Suprapubic skin (tissue), 4 donors: ENCODE results near the gene CSMD2. TPM values are rescaled to one million over a fixed set of nuclear protein-coding genes. Genes with fewer than 3 reads are reported as not detected.
"Not testable (repeated sequence)": the region's sequence is repeated elsewhere in the genome, so short reads cannot be mapped to it uniquely, and the experiment has no call there.

Experiments used
- DNase-seq, 2 donors: peaks; one replicate each; pipeline ENCODE4 v3.0.0-alpha.2; 2019; ENCODE audit warnings: low spot score in 2 of 2
- H3K27ac ChIP-seq: fragments of 200-600 bp; sonication (generic); one replicate; pipeline ENCODE4 v1.5.1; 2019
- H3K27me3 ChIP-seq: fragments of 200-600 bp; sonication (generic); one replicate; pipeline ENCODE4 v1.5.1; 2019
- H3K36me3 ChIP-seq: fragments of 200-600 bp; sonication (generic); one replicate; pipeline ENCODE4 v1.5.1; 2019
- H3K4me1 ChIP-seq: fragments of 200-600 bp; sonication (generic); one replicate; pipeline ENCODE4 v1.5.1; 2019
- H3K4me3 ChIP-seq: fragments of 200-600 bp; sonication (generic); one replicate; pipeline ENCODE4 v1.5.1; 2019; ENCODE audit warnings: mild to moderate bottlenecking
- H3K9me3 ChIP-seq: fragments of 200-600 bp; sonication (generic); one replicate; pipeline ENCODE4 v1.5.1; 2019
- EP300 ChIP-seq: sonication (generic); formaldehyde crosslinking; IDR thresholded peaks from one replicate; pipeline ENCODE4 v1.6.1; 2017; ENCODE audit warnings: antibody characterized with exemption
- POLR2A ChIP-seq, 2 donors: fragments of 450-650 bp; IDR thresholded peaks; one replicate each; pipeline ENCODE4 v1.6.1; 2017; ENCODE audit warnings: antibody characterized with exemption in 2 of 2, mild to moderate bottlenecking in 2 of 2, moderate library complexity in 2 of 2
- POLR2AphosphoS5 ChIP-seq, 3 donors: sonication (generic); formaldehyde crosslinking; IDR thresholded peaks; one replicate each; pipeline ENCODE4 v1.6.1; 2017; ENCODE audit warnings: antibody characterized with exemption in 3 of 3
- WGBS: methylation state at CpG from one replicate; pipeline ENCODE4 v1.1.5; 2018; 5-methylcytosine and 5-hydroxymethylcytosine counted together
- total RNA-seq, 4 donors: library from RNA; depleted of rRNA; stranded (reverse); fragments of >200 nt; gene quantifications; one replicate each; pipeline ENCODE4 v1.1.0, GENCODE V29; 2016
- TF ChIP-seq, protein P1 (sequence below), 2 donors: fragments of 200-600 bp in 1 of 2; fragments of 450-650 bp in 1 of 2; sonication (generic) in 1 of 2; IDR thresholded peaks; one replicate each; pipeline ENCODE4 v1.5.1; 2016 to 2019; ENCODE audit warnings: antibody characterized with exemption in 2 of 2, mild to moderate bottlenecking in 1 of 2, moderate library complexity in 1 of 2

CSMD2 gene
- total RNA-seq, 4 donors from 2014 or later = 0.08 to 0.55 (median 0.13) TPM

DNA sequence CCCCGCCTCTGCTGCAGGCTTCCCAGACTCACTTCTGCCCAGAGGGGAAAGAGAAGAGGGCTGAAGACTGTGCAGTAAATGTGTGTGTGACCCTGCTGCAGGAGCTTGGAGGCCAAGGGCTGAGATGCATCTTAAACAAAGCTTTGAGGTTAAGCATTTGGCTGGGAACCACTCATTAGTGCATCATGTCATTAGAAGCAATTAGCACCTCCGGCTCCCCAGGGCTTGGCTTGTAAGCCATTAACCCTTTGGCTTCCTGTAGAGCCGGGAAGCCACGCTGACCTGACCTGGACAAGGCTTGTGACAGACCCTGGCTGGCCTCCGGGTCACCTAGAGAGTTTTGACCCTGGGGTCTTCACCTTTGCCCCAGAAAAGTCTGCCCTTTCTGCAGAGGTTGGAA is 77.0 kb downstream of the CSMD2 start:
- TF ChIP-seq POLR2AphosphoS5 (IDR thresholded peaks at IDR 0.05) (no peak), EP300 (no peak), POLR2A (IDR thresholded peaks at IDR 0.05) (no peak)
- TF ChIP-seq, protein P1, sequence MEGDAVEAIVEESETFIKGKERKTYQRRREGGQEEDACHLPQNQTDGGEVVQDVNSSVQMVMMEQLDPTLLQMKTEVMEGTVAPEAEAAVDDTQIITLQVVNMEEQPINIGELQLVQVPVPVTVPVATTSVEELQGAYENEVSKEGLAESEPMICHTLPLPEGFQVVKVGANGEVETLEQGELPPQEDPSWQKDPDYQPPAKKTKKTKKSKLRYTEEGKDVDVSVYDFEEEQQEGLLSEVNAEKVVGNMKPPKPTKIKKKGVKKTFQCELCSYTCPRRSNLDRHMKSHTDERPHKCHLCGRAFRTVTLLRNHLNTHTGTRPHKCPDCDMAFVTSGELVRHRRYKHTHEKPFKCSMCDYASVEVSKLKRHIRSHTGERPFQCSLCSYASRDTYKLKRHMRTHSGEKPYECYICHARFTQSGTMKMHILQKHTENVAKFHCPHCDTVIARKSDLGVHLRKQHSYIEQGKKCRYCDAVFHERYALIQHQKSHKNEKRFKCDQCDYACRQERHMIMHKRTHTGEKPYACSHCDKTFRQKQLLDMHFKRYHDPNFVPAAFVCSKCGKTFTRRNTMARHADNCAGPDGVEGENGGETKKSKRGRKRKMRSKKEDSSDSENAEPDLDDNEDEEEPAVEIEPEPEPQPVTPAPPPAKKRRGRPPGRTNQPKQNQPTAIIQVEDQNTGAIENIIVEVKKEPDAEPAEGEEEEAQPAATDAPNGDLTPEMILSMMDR (IDR thresholded peaks at IDR 0.05) = no peak
- H3K4me1 ChIP-seq = no peaks in the 10 kb centered on the region
- H3K4me3 ChIP-seq = no peak overlapping the region
- no peaks in the 10 kb centered on the region for H3K9me3 ChIP-seq
- no peaks in the 10 kb centered on the region for H3K36me3 ChIP-seq
- WGBS = 42% methylated on average over 2 of the region's 5 CpGs
- no peak for DNase-seq
- no peaks in the 10 kb centered on the region for H3K27me3 ChIP-seq
- H3K27ac ChIP-seq = no peak overlapping the region

DNA sequence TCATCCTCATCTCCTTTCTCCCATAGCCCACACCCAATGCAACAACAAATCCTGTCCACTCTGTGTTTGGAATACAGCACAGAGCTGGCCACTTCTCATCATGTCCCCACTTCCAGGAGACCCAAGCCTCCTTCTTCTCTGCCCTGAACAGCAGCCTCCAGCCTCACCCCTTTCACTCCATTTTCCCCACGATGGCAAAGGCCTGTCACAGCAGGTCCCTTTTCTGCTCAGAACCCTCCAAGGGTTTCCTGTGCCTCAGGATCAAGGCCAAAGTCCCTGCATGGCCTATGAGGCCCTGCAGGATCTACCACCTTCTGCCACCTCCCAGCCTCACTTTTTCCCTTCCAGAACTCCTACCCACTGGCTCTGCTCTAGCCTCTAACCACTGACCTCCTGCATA is 78.5 kb downstream of the CSMD2 start:
- no peaks in the 10 kb centered on the region for H3K9me3 ChIP-seq
- H3K4me3 ChIP-seq = no peak overlapping the region
- H3K27me3 ChIP-seq = no peaks in the 10 kb centered on the region
- TF ChIP-seq POLR2AphosphoS5 (IDR thresholded peaks at IDR 0.05) = no peak
- TF ChIP-seq EP300 = no peak
- no peak for TF ChIP-seq POLR2A (IDR thresholded peaks at IDR 0.05)
- TF ChIP-seq, protein P1 (IDR thresholded peaks at IDR 0.05) = no peak
- no peaks in the 10 kb centered on the region for H3K4me1 ChIP-seq
- DNase-seq = no peak
- WGBS = 74% methylated on average over 1 of the region's 1 CpG
- H3K27ac ChIP-seq = no peak overlapping the region
- no peaks in the 10 kb centered on the region for H3K36me3 ChIP-seq

- 75% methylated on average over 2 of the region's 2 CpGs for WGBS
Measured at GRCh38 chr1:34083974-34084373, 81.1 kb downstream of the CSMD2 start.

DNA sequence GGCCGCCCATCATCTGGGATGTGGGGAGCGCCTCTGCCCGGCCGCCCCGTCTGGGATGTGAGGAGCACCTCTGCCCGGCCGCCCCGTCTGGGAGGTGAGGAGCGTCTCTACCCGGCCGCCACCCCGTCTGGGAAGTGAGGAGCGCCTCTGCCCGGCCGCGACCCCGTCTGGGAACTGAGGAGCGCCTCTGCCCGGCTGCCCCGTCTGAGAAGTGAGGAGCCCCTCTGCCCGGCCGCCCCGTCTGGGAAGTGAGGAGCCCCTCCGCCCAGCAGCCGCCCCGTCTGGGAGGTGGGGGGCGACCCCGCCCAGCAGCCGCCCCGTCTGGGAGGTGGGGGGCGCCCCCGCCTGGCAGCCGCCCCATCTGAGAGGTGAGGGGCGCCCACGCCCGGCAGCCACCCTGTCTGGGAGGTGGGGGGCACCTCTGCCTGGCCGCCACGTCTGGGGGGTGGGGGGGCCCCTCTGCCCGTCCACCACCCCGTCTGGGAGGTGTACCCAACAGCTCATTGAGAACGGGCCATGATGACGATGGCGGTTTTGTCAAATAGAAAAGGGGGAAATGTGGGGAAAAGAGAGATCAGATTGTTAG is 82.9 kb downstream of the CSMD2 start:
- not testable (repeated sequence) for H3K27ac ChIP-seq, H3K4me3 ChIP-seq, H3K4me1 ChIP-seq, H3K36me3 ChIP-seq, H3K27me3 ChIP-seq, DNase-seq, H3K9me3 ChIP-seq
- WGBS = 93% methylated on average over 23 of the region's 43 CpGs

More at GRCh38 chr1:34083974-34084373, 81.1 kb downstream of the CSMD2 start:
- Histone ChIP-seq H3K27me3 (no peaks in the 10 kb centered on the region), H3K4me1 (no peaks in the 10 kb centered on the region), H3K4me3 (no peak overlapping the region), H3K27ac (no peak overlapping the region), H3K9me3 (no peaks in the 10 kb centered on the region), H3K36me3 (no peaks in the 10 kb centered on the region)
- no peak for DNase-seq
- TF ChIP-seq, protein P1 (IDR thresholded peaks at IDR 0.05) = no peak
- TF ChIP-seq EP300 = no peak
- TF ChIP-seq POLR2AphosphoS5 (IDR thresholded peaks at IDR 0.05) = no peak
- no peak for TF ChIP-seq POLR2A (IDR thresholded peaks at IDR 0.05)

- Histone ChIP-seq H3K4me3 (no peak overlapping the region), H3K27me3 (no peaks in the 10 kb centered on the region), H3K9me3 (no peaks in the 10 kb centered on the region), H3K27ac (no peak overlapping the region), H3K36me3 (no peaks in the 10 kb centered on the region), H3K4me1 (no peaks in the 10 kb centered on the region)
- TF ChIP-seq POLR2A (IDR thresholded peaks at IDR 0.05) = no peak
- TF ChIP-seq POLR2AphosphoS5 (IDR thresholded peaks at IDR 0.05) = no peak
- TF ChIP-seq, protein P1 (IDR thresholded peaks at IDR 0.05) = no peak
- TF ChIP-seq EP300 = no peak
- DNase-seq = no peak
- 90% methylated on average over 4 of the region's 4 CpGs for WGBS
Measured at GRCh38 chr1:34078383-34078782, 86.6 kb downstream of the CSMD2 start.

- H3K27ac ChIP-seq = no peak overlapping the region
- no peaks in the 10 kb centered on the region for H3K36me3 ChIP-seq
- no peaks in the 10 kb centered on the region for H3K9me3 ChIP-seq
- H3K4me1 ChIP-seq = no peaks in the 10 kb centered on the region
- DNase-seq = no peak
- TF ChIP-seq, protein P1 (IDR thresholded peaks at IDR 0.05) = no peak
- TF ChIP-seq EP300 (no peak), POLR2AphosphoS5 (IDR thresholded peaks at IDR 0.05) (no peak), POLR2A (IDR thresholded peaks at IDR 0.05) (no peak)
- H3K27me3 ChIP-seq = no peaks in the 10 kb centered on the region
- H3K4me3 ChIP-seq = no peak overlapping the region
- WGBS = 66% methylated on average over 7 of the region's 7 CpGs
Measured at GRCh38 chr1:34075576-34075975, 89.5 kb downstream of the CSMD2 start.
